CD4-positive, alpha-beta T cell (primary cell): Measurements from ENCODE around the gene S100A4. TPM values are rescaled to one million over a fixed set of nuclear protein-coding genes. Genes with fewer than 3 reads are reported as not detected.
"Not testable (repeated sequence)": the region's sequence is repeated elsewhere in the genome, so short reads cannot be mapped to it uniquely, and the experiment has no call there.

Source experiments
- ATAC-seq: fragments of 200-7000 bp; cut with Tn5 transposase; one replicate; pipeline ENCODE4 v1.10.0; 2022; ENCODE audit warnings: mild to moderate bottlenecking; ENCODE audit not compliant: poor library complexity
- CTCF ChIA-PET: fragments of 350-600 bp; sonication (Branson Sonifier 250); formaldehyde crosslinking; loops from one replicate; lab custom pipeline; 2021; ENCODE audit warnings: antibody characterized with exemption, inconsistent platforms; lab: Charles Lee
- POLR2A ChIA-PET: fragments of 350-600 bp; sonication (Branson Sonifier 250); formaldehyde crosslinking; loops from one replicate; lab custom pipeline; 2021; ENCODE audit warnings: antibody characterized with exemption, inconsistent platforms; lab: Charles Lee
- DNase-seq, 14 experiments: peaks; one replicate each; pipeline ENCODE4 v3.0.0-alpha.2; 2013 to 2020; ENCODE audit warnings: mixed read lengths in 2 of 14
- H3K27ac ChIP-seq, 2 donors: one replicate each; pipeline versions ENCODE4 v1.5.1 to v1.7.0; 2013; ENCODE audit warnings: low read length in 2 of 2, low read depth in 1 of 2, mild to moderate bottlenecking in 1 of 2
- H3K27me3 ChIP-seq, 2 experiments: 1 replicate in 1 of 2; 2 replicates in 1 of 2; pipeline versions ENCODE4 v1.6.1 to v1.7.0; 2013; ENCODE audit warnings: low read length in 2 of 2, control low read depth in 1 of 2, mild to moderate bottlenecking in 1 of 2, moderate library complexity in 1 of 2; ENCODE audit not compliant: insufficient read depth in 2 of 2, control insufficient read depth in 1 of 2
- H3K36me3 ChIP-seq: one replicate; pipeline ENCODE4 v1.6.1; 2013; ENCODE audit warnings: low read length, control low read depth; ENCODE audit not compliant: insufficient read depth
- H3K4me1 ChIP-seq: one replicate; pipeline ENCODE4 v1.6.1; 2013; ENCODE audit warnings: low read length, control low read depth; ENCODE audit not compliant: insufficient read depth
- H3K4me3 ChIP-seq: one replicate; pipeline ENCODE4 v1.5.1; 2013; ENCODE audit warnings: mild to moderate bottlenecking, low read length, moderate library complexity
- H3K9me3 ChIP-seq, 2 experiments: 1 replicate in 1 of 2; 2 replicates in 1 of 2; pipeline versions ENCODE4 v1.6.1 to v1.7.0; 2013; ENCODE audit warnings: low read length in 2 of 2, mild to moderate bottlenecking in 2 of 2, control low read depth in 1 of 2, moderate library complexity in 1 of 2; ENCODE audit not compliant: control insufficient read depth in 1 of 2, insufficient read depth in 1 of 2
- H3K27ac Mint-ChIP-seq: one replicate; pipeline ENCODE4 v1.8.0; 2020; ENCODE audit warnings: mixed read lengths
- H3K27me3 Mint-ChIP-seq: one replicate; pipeline ENCODE4 v1.8.0; 2021; ENCODE audit warnings: mixed read lengths
- H3K36me3 Mint-ChIP-seq: one replicate; pipeline ENCODE4 v1.8.0; 2021; ENCODE audit warnings: low read depth, mixed read lengths
- H3K4me1 Mint-ChIP-seq: one replicate; pipeline ENCODE4 v1.8.0; 2021; ENCODE audit warnings: low read depth, mixed read lengths
- H3K4me3 Mint-ChIP-seq: one replicate; pipeline ENCODE4 v1.8.0; 2020; ENCODE audit warnings: mild to moderate bottlenecking, mixed read lengths
- H3K9me3 Mint-ChIP-seq: one replicate; pipeline ENCODE4 v1.8.0; 2020; ENCODE audit warnings: mixed read lengths
- CTCF ChIP-seq: fragments of 200-600 bp; IDR thresholded peaks from one replicate; pipeline ENCODE4 v1.8.0; 2022; ENCODE audit warnings: antibody characterized with exemption, mild to moderate bottlenecking
- intact Hi-C, 2 experiments: fragments of 100-400 bp; cut with DNase I in 1 of 2; cut with micrococcal nuclease in 1 of 2; formaldehyde crosslinking; loops; one replicate each; pipeline versions ENCODE4 v1.15.1 to v1.9.0; 2023 to 2025; cut with DNase I, micrococcal nuclease
- total RNA-seq, 174 experiments: library from RNA in 2 of 174; stranded (reverse) in 2 of 174; gene quantifications; one replicate each; pipeline ENCODE4 v1.2.3 and lab custom pipeline; 2021 to 2026

Gene S100A4
- total RNA-seq, 2 experiments from 2014 or later: 297 to 299 TPM

GRCh38 chr1:153526132-153526543 lies 19.5 kb downstream of the S100A4 start:
- no peak for TF ChIP-seq CTCF
- Histone ChIP-seq H3K27ac (no peak overlapping the region), H3K4me3 (no peak overlapping the region), H3K4me1 (peaks cover 2% of the 10 kb centered on the region), H3K27me3 (no peaks in the 10 kb centered on the region), H3K9me3 (no peaks in the 10 kb centered on the region), H3K36me3 (no peaks in the 10 kb centered on the region)
- intact Hi-C loops: no loop called here
- no peak overlapping the region for H3K27ac Mint-ChIP-seq
- H3K9me3 Mint-ChIP-seq: no peaks in the 10 kb centered on the region
- H3K4me1 Mint-ChIP-seq: peaks cover 3% of the 10 kb centered on the region
- POLR2A ChIA-PET: interaction anchor here (2.3 kb wide), 1 partner anchor 108 kb away, joined by 5 read pairs; the partner anchor contains the start of gene CHTOP
- H3K36me3 Mint-ChIP-seq: no peaks in the 10 kb centered on the region
- DNase-seq (peak in 1 of 14 experiments; percentile 3), ATAC-seq (no peak)
- CTCF ChIA-PET: no interaction called here
- no peaks in the 10 kb centered on the region for H3K27me3 Mint-ChIP-seq
- H3K4me3 Mint-ChIP-seq: no peak overlapping the region

GRCh38 chr1:153525088-153525728 lies 20.4 kb downstream of the S100A4 start:
- Histone ChIP-seq H3K27ac (no peak overlapping the region), H3K9me3 (no peaks in the 10 kb centered on the region), H3K4me3 (no peak overlapping the region), H3K4me1 (no peaks in the 10 kb centered on the region), H3K27me3 (no peaks in the 10 kb centered on the region), H3K36me3 (no peaks in the 10 kb centered on the region)
- peak in 1 of 14 experiments; percentile 2 for DNase-seq
- Mint-ChIP-seq H3K36me3 (no peaks in the 10 kb centered on the region), H3K4me3 (no peak overlapping the region), H3K27ac (no peak overlapping the region), H3K27me3 (no peaks in the 10 kb centered on the region), H3K9me3 (no peaks in the 10 kb centered on the region), H3K4me1 (no peaks in the 10 kb centered on the region)
- no peak for ATAC-seq
- ChIA-PET POLR2A (interaction anchor here (0.6 to 2.3 kb wide), 3 partner anchors 20 to 109 kb away, joined by 3 to 5 read pairs (median 3); partner anchors contain the start of gene CHTOP), CTCF (no interaction called here)
- TF ChIP-seq CTCF: no peak
- intact Hi-C loops: no loop called here

GRCh38 chr1:153522353-153523048 lies 23.1 kb downstream of the S100A4 start:
- H3K27ac Mint-ChIP-seq: not testable (repeated sequence)

GRCh38 chr1:153521808-153522207 lies 23.8 kb downstream of the S100A4 start:
- CTCF ChIA-PET: interaction anchor here (0.6 kb wide), 1 partner anchor 627 kb away, joined by 3 read pairs; no protein-coding TSS in a partner anchor
- ATAC-seq, H3K4me1 Mint-ChIP-seq, H3K9me3 ChIP-seq, H3K4me3 Mint-ChIP-seq, H3K36me3 ChIP-seq, H3K27ac Mint-ChIP-seq, H3K27ac ChIP-seq, H3K4me3 ChIP-seq, H3K9me3 Mint-ChIP-seq, intact Hi-C loops, H3K27me3 ChIP-seq, H3K36me3 Mint-ChIP-seq, H3K27me3 Mint-ChIP-seq, H3K4me1 ChIP-seq: not testable (repeated sequence)
- peak in 1 of 14 experiments; percentile 2 for DNase-seq
- POLR2A ChIA-PET: interaction anchor here (1.8 kb wide), 1 partner anchor 13 kb away, joined by 4 read pairs; no protein-coding TSS in a partner anchor

More at GRCh38 chr1:153522353-153523048, 23.1 kb downstream of the S100A4 start:
- CTCF ChIA-PET, H3K4me3 ChIP-seq, H3K4me1 Mint-ChIP-seq, intact Hi-C loops, H3K36me3 Mint-ChIP-seq, H3K4me1 ChIP-seq, H3K9me3 ChIP-seq, H3K9me3 Mint-ChIP-seq, H3K27ac ChIP-seq, H3K36me3 ChIP-seq, H3K27me3 Mint-ChIP-seq, H3K4me3 Mint-ChIP-seq, ATAC-seq, H3K27me3 ChIP-seq: not testable (repeated sequence)
- POLR2A ChIA-PET: interaction anchor here (1.8 kb wide), 1 partner anchor 12 kb away, joined by 4 read pairs; no protein-coding TSS in a partner anchor
- DNase-seq: peak in 1 of 14 experiments; percentile 6
